ENCODE results near the gene PCGF6.

DNA sequence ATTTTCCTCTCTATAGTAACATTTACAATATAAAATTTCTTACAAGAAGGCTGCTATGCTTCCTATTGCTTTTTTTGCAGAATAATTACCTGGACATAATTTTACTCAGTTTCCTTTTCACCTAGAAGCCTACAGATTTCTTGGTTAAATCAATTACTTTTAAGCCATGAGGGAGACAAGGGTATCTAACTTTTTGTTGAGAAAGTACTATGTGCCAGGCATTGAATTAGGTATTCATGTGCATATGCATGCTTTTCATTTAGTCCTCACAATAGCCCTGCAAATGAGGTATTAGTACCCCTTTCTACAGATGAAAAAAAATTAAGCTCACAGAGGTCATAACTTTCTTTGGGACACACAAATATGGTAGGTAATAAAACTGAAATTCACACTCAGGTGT, 16.4 kb downstream of the PCGF6 start:
- TF ChIP-seq, protein P1, sequence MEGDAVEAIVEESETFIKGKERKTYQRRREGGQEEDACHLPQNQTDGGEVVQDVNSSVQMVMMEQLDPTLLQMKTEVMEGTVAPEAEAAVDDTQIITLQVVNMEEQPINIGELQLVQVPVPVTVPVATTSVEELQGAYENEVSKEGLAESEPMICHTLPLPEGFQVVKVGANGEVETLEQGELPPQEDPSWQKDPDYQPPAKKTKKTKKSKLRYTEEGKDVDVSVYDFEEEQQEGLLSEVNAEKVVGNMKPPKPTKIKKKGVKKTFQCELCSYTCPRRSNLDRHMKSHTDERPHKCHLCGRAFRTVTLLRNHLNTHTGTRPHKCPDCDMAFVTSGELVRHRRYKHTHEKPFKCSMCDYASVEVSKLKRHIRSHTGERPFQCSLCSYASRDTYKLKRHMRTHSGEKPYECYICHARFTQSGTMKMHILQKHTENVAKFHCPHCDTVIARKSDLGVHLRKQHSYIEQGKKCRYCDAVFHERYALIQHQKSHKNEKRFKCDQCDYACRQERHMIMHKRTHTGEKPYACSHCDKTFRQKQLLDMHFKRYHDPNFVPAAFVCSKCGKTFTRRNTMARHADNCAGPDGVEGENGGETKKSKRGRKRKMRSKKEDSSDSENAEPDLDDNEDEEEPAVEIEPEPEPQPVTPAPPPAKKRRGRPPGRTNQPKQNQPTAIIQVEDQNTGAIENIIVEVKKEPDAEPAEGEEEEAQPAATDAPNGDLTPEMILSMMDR (IDR thresholded peaks at IDR 0.05; ENCODE audit: insufficient read depth, low read depth, low read length), result no peak
- TF ChIP-seq EZH2 (IDR thresholded peaks at IDR 0.05; ENCODE audit: insufficient read depth, low read length), result no peak

All from astrocyte (in vitro differentiated cells and primary cell).